ENCODE measurements around the gene NFATC2IP.

- TF ChIP-seq REST (IDR thresholded peaks at IDR 0.05; ENCODE audit: borderline replicate concordance) = no peak
- no peak for TF ChIP-seq EP300 (conservative IDR thresholded peaks at IDR 0.05; ENCODE audit: poor library complexity, severe bottlenecking)
- no peak for TF ChIP-seq POLR2AphosphoS5 (IDR thresholded peaks at IDR 0.05)
- TF ChIP-seq CTCF (IDR thresholded peaks at IDR 0.05; ENCODE audit: poor library complexity, severe bottlenecking) = no peak
- no peak for TF ChIP-seq MXI1 (conservative IDR thresholded peaks at IDR 0.05; ENCODE audit: poor library complexity, severe bottlenecking)
Observed at GRCh38 chr16:28984091-28984490, 33.4 kb downstream of the NFATC2IP start.

Data from neural cell (in vitro differentiated cells).